ENCODE measurements around the gene DLG2.
A peak's percentile ranks its signal among the peaks of the same experiment; 100 is the strongest.

Gene DLG2

DNA sequence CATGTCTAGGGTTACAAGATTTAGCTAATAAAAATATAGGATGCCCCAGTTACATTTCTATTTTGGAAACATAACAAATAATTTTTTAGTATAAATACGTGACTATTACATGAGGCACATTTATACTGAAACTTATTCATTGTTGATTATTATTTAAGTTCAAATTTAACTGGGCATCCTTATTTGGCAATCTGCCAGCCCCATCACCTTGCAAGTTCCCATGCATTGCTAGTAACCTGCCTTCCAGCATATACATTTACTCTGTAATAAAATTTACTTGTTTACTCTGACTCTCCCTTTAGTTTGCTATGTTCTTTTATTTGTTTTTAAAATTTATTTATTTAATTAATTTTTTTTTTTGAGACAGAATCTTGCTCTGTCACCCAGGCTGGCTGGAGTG lies 1686.1 kb downstream of the DLG2 start:
- DNase-seq = no peak

DNA sequence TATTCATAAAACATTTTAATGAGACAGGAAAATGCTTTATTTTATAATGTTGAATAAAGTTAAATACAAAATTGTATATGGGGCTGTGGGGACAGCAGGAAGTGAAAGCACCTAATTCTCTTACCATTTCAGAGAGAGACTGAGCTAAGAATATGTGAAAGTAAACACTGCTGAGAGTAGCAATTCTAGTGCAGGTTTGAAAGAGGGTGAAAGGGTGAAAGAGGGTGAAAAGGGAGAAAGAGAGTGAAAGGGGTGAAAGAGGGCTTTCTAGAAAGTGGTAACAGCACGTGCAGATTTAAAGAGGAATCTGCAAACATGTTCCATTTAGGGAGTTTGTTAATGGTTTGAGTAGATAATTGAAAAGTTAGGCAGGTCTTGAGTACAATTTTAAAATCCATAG lies 1689.0 kb downstream of the DLG2 start:
- peak; percentile 10 for DNase-seq

- peak; percentile 93 for DNase-seq
Measured at GRCh38 chr11:83933008-83933407, 1694.1 kb downstream of the DLG2 start.

DNA sequence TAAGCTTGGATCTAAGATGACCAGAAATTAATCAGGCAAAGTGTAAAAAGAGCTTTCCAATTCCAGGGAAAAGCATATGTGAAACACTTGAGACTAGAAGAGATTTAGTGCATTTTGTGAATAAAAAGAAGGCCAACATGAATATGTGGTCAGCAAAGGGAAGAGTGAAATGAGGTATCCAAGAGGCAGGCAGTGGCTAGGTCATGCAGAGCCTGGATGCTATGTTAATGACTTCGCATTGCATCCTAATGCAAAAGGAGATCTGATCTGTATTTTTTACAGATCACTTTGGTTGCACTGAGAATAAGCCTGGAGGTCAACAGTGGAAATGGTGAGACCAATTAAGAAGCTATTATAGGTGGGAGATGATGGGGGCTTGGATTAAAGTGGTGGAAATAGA lies 1699.7 kb downstream of the DLG2 start:
- no peak for DNase-seq

DNA sequence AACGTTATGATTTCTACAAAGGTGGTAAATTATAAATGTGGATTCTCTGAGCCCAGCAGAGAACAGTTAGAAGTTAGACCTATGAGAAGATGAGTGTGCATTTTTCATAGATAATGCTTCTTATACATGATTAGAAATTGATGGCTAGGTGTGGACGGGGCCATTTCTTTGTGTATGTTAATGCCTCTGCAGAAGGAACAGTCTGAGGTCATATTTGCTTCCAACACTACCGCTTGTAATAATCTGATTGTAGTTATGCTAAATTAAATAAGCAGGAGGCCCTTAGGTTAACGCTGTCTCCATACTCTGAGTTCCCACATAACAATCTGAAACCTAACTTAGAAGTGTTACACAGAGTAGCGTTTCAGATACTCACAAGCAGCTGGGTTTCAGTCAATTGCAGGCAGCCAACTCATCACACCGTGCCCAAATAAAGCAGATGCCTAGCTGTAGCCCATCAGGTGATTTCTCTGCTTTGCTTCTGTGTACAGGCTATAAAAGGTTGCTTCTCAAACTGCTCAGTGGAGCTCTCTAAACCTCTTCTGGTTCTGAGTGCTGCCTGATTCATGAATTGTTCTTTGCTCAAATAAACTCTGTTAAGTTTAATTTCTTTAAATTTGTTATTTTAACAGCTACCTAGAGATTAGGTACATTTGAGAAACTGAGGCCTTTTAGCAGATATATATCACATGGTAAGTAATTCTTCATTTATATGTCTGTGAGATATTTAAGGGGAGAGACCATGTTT lies 1702.2 kb downstream of the DLG2 start:
- DNase-seq = peak; percentile 12

DNA sequence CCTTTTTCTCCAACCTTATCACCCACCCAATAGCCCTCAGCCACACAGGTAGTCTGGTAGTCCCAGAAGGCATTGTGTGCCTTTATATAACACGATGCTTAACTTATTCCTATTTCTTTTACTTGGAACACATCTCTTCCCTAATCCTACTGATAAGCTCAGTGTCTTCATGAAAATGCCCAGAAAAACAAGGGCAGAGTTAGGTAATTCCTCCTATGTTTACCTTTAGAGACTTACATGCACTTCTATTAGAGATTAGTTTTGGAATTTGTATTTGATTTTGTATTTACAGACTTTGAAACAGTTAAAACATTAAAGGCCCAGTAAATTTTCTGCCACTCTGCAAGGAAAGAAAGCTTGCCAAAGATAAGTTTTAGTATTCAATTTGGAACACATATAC lies 1703.2 kb downstream of the DLG2 start:
- DNase-seq = no peak

- no peak for DNase-seq
Measured at GRCh38 chr11:83922953-83923352, 1704.2 kb downstream of the DLG2 start.

GRCh38 chr11:83922318-83922717 lies 1704.8 kb downstream of the DLG2 start:
- no peak for DNase-seq

DNA sequence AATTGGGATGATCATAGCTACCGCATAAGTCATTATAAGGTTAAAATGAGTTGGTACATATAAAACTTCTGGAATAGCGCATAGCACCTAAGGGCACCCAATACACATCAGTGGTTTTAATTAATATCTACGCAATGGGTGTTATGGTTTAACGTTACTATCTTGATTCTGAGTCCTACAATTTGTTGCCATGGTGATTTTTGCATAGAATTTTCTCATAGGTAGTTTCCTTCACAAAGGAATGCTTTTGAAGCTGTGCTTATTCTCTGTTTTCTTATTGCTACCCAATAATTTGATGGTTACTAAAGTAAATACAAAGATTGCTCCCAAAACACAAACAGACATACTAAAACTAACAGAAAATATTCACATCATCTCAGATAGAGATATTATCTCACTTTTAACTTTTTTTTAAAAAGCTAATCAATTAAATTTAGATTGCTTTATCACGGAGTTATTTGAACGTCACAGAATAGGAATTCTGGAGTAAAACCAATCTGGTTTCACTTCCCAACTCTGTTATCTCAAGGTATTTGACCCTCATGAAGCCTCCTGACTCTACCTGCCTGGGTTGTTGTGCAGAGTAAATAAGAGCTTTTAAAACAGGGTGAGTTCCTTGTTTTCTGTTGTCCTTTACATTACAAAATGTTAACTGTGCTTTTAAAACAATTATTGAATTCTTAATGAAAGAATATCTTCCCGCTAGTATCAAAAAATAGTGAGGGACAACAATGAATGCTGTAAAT lies 1705.5 kb downstream of the DLG2 start:
- peak; percentile 39 for DNase-seq

DNA sequence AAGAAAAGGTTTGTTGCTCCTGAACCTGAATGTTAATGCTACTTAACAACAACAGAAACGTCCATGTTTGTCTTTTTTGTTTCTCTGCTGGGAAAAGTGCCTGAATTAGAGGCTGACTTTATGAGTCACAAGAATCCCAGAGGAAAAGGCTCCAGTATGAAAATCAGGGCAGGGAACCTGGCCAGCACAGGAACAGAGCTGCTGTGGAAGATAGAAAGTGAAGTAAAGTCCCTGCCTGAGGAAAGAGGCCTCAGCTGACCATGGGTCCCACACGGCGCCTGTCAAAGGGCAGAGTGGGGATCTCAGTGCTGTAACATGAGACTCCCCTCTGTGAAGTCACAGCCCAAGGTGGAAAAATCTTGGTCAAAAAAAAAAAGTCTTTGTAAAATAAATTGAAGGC lies 1708.7 kb downstream of the DLG2 start:
- DNase-seq = no peak

GRCh38 chr11:83914995-83915394 lies 1712.1 kb downstream of the DLG2 start:
- DNase-seq = no peak

- no peak for DNase-seq
Measured at GRCh38 chr11:83909579-83910534, 1717.3 kb downstream of the DLG2 start.

GRCh38 chr11:83908298-83908856 lies 1718.8 kb downstream of the DLG2 start:
- no peak for DNase-seq

DNA sequence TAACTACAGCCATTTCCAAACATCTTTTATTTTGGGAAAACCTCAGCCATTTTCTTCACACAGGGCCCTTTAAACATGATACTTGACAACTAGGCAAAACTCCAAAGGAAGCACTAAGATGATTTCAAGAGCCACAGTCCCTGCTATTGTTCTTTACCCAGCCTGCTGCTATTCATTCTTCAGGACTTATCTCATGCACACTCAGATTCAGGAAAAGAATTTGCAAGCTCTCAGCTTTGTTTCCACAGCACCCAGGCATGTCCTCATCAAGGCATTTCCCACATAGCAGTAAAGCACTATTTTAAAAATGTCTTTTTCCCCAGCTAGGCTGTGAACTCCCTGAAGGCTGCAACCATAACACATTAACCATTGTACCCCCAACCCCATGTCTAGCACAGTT lies 1731.6 kb downstream of the DLG2 start:
- DNase-seq = no peak

DNA sequence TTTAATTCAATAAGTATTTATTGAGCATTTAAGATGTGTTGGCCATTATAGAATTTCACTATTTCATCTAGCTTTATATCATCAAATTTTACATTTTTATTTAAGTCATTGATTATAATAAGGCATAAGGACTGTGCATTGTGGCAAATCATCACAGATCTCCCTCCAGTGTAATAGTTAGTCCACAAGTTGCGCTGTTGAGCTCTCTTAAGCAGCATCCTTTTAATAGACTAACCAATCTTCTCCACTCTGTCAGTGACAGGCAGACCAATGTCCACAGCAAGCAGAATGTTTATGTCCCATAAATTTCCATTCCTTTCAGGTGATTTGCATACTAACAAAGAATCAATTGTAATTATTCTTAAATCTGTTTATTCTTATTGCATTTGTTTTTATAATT lies 1745.7 kb downstream of the DLG2 start:
- peak; percentile 44 for DNase-seq

- no peak for DNase-seq
Measured at GRCh38 chr11:83871054-83871453, 1756.1 kb downstream of the DLG2 start.

- DNase-seq = no peak
Measured at GRCh38 chr11:83866655-83867054, 1760.5 kb downstream of the DLG2 start.

- DNase-seq = peak; percentile 6
Measured at GRCh38 chr11:83865636-83866461, 1761.3 kb downstream of the DLG2 start.

DNA sequence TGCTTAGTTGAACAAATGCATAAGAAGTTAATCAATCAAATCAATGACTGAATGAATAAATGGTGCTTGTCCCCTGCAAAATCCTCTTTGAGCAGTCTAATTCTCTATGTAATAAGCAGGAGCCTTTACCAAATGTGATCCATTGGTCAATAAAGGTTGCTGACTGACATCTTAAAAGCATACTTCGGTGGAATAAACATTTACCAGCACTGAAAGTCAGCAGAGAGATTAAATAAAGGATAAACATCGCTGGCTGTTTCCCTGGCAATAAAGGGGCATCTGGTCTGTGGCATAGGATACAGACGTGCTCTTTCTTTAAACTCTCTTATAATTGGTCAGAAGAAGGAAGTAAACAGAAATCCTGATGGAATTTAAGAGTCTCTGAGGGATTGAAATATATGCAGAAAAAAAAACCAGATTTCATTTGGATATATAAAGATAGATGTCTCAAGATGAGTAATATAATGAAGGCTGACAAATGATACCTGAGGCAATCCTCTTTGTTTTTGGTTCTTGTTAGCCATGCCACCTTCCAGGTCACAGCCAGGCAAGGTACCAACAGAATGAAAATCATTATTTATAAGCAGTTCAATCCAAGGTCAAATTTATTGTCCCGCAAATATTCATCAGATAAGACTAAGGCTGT lies 1762.6 kb downstream of the DLG2 start:
- DNase-seq = peak; percentile 23

DNA sequence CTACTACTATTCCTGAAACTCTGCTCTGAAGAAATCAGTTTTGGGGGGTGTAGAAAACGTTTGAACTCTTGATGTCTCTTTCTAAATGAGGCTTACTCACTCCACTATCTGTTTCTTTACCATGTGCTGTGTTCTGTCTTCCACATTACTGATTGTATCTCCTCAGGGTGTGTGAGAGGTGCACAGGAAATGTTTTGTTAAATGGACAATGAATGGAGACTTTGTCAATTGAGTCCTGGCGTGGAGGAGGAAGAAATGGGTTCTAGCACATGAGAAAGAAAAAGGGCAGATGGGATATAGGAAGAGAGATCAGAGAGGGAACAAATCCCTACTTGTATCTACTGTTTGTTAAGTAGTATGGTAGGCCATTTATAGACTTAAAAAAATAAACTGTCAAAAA lies 1763.9 kb downstream of the DLG2 start:
- no peak for DNase-seq

DNA sequence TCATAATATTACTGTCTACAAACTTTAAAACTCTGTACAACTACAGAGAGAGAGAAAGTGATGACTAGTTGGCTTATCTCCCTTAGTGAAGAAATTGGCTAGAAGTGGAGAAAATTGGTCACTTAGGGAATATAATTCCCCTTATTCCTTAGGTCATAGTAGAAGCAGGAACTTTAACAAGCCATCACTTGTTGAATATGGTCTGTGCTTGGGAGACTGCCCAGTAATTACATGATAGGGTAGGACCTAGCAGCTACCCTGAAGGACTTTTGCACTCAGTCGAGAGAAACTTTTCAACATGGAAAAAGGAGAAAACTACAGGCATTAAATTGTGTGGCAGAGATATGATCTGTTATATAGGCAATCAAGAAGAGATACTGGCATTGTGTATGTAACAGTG lies 1764.5 kb downstream of the DLG2 start:
- no peak for DNase-seq

GRCh38 chr11:83862033-83862432 lies 1765.1 kb downstream of the DLG2 start:
- DNase-seq = no peak
